Measurements from ENCODE around the gene ABAT.

DNA sequence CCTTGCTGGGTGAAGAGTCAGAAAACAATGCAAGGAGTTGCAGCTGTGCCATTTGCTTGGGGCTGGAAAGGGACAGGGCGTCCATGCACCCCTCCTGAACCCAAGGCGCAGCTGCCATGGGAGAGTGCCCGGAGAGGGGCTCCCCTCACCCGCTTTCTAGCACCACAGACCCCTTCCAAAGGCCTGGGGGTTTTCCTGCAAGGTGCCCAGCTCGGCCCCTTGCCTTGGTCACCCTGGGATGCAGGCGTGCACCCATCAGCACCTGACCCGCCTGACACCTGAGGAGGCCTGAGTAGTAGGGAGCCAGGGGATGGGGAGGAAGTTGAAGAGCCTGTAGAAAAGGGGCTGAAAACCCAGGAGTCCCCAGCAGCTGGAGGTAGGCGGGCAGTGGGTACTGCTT is 92.8 kb downstream of the ABAT start:
- no peak for TF ChIP-seq POLR2AphosphoS5 (IDR thresholded peaks at IDR 0.05)
- TF ChIP-seq POLR2A (IDR thresholded peaks at IDR 0.05), result no peak
- TF ChIP-seq, protein P1, sequence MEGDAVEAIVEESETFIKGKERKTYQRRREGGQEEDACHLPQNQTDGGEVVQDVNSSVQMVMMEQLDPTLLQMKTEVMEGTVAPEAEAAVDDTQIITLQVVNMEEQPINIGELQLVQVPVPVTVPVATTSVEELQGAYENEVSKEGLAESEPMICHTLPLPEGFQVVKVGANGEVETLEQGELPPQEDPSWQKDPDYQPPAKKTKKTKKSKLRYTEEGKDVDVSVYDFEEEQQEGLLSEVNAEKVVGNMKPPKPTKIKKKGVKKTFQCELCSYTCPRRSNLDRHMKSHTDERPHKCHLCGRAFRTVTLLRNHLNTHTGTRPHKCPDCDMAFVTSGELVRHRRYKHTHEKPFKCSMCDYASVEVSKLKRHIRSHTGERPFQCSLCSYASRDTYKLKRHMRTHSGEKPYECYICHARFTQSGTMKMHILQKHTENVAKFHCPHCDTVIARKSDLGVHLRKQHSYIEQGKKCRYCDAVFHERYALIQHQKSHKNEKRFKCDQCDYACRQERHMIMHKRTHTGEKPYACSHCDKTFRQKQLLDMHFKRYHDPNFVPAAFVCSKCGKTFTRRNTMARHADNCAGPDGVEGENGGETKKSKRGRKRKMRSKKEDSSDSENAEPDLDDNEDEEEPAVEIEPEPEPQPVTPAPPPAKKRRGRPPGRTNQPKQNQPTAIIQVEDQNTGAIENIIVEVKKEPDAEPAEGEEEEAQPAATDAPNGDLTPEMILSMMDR (IDR thresholded peaks at IDR 0.05), result no peak
